Esophagus muscularis mucosa (tissue), 4 donors: ENCODE results near the gene ADCY6. TPM values are rescaled to one million over a fixed set of nuclear protein-coding genes. Genes with fewer than 3 reads are reported as not detected.

Experiments
- DNase-seq: peaks from one replicate; pipeline ENCODE4 v3.0.0-alpha.2; 2017; ENCODE audit errors: extremely low spot score
- H3K27ac ChIP-seq, 4 donors: fragments of 200-600 bp; sonication (generic); replicated peaks in 1 of 4; 1 replicate in 3 of 4; 2 replicates in 1 of 4; pipeline ENCODE4 v1.5.1; 2016 to 2019; ENCODE audit warnings: mild to moderate bottlenecking in 1 of 4
- H3K27me3 ChIP-seq, 4 donors: fragments of 200-600 bp; sonication (generic); one replicate each; pipeline versions ENCODE4 v1.5.1 to v1.6.0; 2016 to 2019
- H3K36me3 ChIP-seq, 4 donors: fragments of 200-600 bp; sonication (generic); one replicate each; pipeline ENCODE4 v1.5.1; 2016 to 2019
- H3K4me1 ChIP-seq, 4 donors: fragments of 200-600 bp; sonication (generic); one replicate each; pipeline ENCODE4 v1.5.1; 2016 to 2019
- H3K4me3 ChIP-seq, 4 donors: fragments of 200-600 bp; sonication (generic); 1 replicate in 2 of 4; 2 replicates in 2 of 4; pipeline ENCODE4 v1.5.1; 2016 to 2019; ENCODE audit warnings: mild to moderate bottlenecking in 4 of 4, moderate library complexity in 1 of 4
- H3K9me3 ChIP-seq, 4 donors: fragments of 200-600 bp; sonication (generic); 1 replicate in 3 of 4; 2 replicates in 1 of 4; pipeline ENCODE4 v1.5.1; 2016 to 2019
- CTCF ChIP-seq, 3 experiments: fragments of 200-600 bp in 2 of 3; fragments of 450-650 bp in 1 of 3; sonication (generic) in 2 of 3; IDR thresholded peaks; one replicate each; pipeline ENCODE4 v1.5.1; 2017 to 2019; ENCODE audit warnings: antibody characterized with exemption in 3 of 3, mild to moderate bottlenecking in 2 of 3, moderate library complexity in 1 of 3
- EP300 ChIP-seq: sonication (generic); formaldehyde crosslinking; IDR thresholded peaks from one replicate; pipeline ENCODE4 v1.6.1; 2017; ENCODE audit warnings: antibody characterized with exemption
- POLR2A ChIP-seq: fragments of 450-650 bp; IDR thresholded peaks from one replicate; pipeline ENCODE4 v1.6.1; 2017; ENCODE audit warnings: antibody characterized with exemption, moderate library complexity, mild to moderate bottlenecking, low read depth
- POLR2AphosphoS5 ChIP-seq, 2 donors: sonication (generic); formaldehyde crosslinking; IDR thresholded peaks; one replicate each; pipeline ENCODE4 v1.6.1; 2017; ENCODE audit warnings: antibody characterized with exemption in 2 of 2
- WGBS: methylation state at CpG from one replicate; pipeline ENCODE4 v1.1.5; 2018; 5-methylcytosine and 5-hydroxymethylcytosine counted together
- intact Hi-C: fragments of 100-400 bp; cut with DNase I; formaldehyde crosslinking; loops from one replicate; pipeline ENCODE4 v1.15.1; 2023
- total RNA-seq, 4 donors: library from RNA; depleted of rRNA; stranded (reverse); fragments of >200 nt; gene quantifications; one replicate each; pipeline versions ENCODE4 v1.1.0 to v1.2.1, GENCODE V29; 2016

Gene ADCY6
- total RNA-seq, 4 donors from 2014 or later = 17.9 to 35.5 (median 24.0) TPM

GRCh38 chr12:48779869-48780268 is 9.0 kb downstream of the ADCY6 start:
- 23% methylated on average over 3 of the region's 3 CpGs for WGBS
- TF ChIP-seq POLR2AphosphoS5 (IDR thresholded peaks at IDR 0.05) (peak in 1 of 2 donors; percentile 51), CTCF (IDR thresholded peaks at IDR 0.05) (no peak)
- H3K36me3 ChIP-seq = peaks cover 0 to 52% (median 50%) of the 10 kb centered on the region in 4 donors
- H3K4me1 ChIP-seq = peaks cover 29 to 72% (median 35%) of the 10 kb centered on the region in 4 donors
- intact Hi-C loops = no loop called here
- no peaks in the 10 kb centered on the region for H3K9me3 ChIP-seq
- H3K4me3 ChIP-seq = no peak overlapping the region
- DNase-seq = no peak
- no peaks in the 10 kb centered on the region for H3K27me3 ChIP-seq
- peak overlapping the region in 3 of 4 donors; percentile 37 to 52 (median 45) for H3K27ac ChIP-seq

GRCh38 chr12:48777501-48778400 is 11.1 kb downstream of the ADCY6 start:
- Histone ChIP-seq H3K27ac (no peak overlapping the region), H3K4me3 (no peak overlapping the region), H3K4me1 (peaks cover 29 to 60% (median 33%) of the 10 kb centered on the region in 4 donors), H3K9me3 (no peaks in the 10 kb centered on the region), H3K27me3 (no peaks in the 10 kb centered on the region), H3K36me3 (peaks cover 12 to 67% (median 65%) of the 10 kb centered on the region in 4 donors)
- 86% methylated on average over 16 of the region's 16 CpGs for WGBS
- TF ChIP-seq EP300 (no peak), POLR2A (no peak), CTCF (IDR thresholded peaks at IDR 0.05) (no peak), POLR2AphosphoS5 (IDR thresholded peaks at IDR 0.05) (no peak)
- intact Hi-C loops = no loop called here
- DNase-seq = no peak

- no peaks in the 10 kb centered on the region for H3K9me3 ChIP-seq
- H3K27me3 ChIP-seq = no peaks in the 10 kb centered on the region
- peaks cover 24 to 52% (median 26%) of the 10 kb centered on the region in 4 donors for H3K4me1 ChIP-seq
- no peak overlapping the region for H3K4me3 ChIP-seq
- peaks cover 19 to 68% (median 65%) of the 10 kb centered on the region in 4 donors for H3K36me3 ChIP-seq
- no peak overlapping the region for H3K27ac ChIP-seq
- intact Hi-C loops = no loop called here
- no peak for DNase-seq
- TF ChIP-seq POLR2A = no peak
- TF ChIP-seq POLR2AphosphoS5 (IDR thresholded peaks at IDR 0.05) = no peak
- no peak for TF ChIP-seq CTCF (IDR thresholded peaks at IDR 0.05)
- no peak for TF ChIP-seq EP300
- WGBS = 91% methylated on average over 4 of the region's 6 CpGs
Measured at GRCh38 chr12:48776956-48777355, 11.9 kb downstream of the ADCY6 start.

- H3K9me3 ChIP-seq = no peaks in the 10 kb centered on the region
- no peak overlapping the region for H3K4me3 ChIP-seq
- no peak overlapping the region for H3K27ac ChIP-seq
- H3K36me3 ChIP-seq = peaks cover 26 to 72% (median 71%) of the 10 kb centered on the region in 4 donors
- no peaks in the 10 kb centered on the region for H3K27me3 ChIP-seq
- 89% methylated on average over 16 of the region's 29 CpGs for WGBS
- intact Hi-C loops = no loop called here
- TF ChIP-seq POLR2A = no peak
- no peak for TF ChIP-seq EP300
- no peak for TF ChIP-seq POLR2AphosphoS5 (IDR thresholded peaks at IDR 0.05)
- TF ChIP-seq CTCF (IDR thresholded peaks at IDR 0.05) = no peak
- DNase-seq = no peak
- H3K4me1 ChIP-seq = peaks cover 15 to 44% (median 18%) of the 10 kb centered on the region in 4 donors
Measured at GRCh38 chr12:48775991-48776649, 12.8 kb downstream of the ADCY6 start.
